HG03457 (cell line): ENCODE measurements around the gene SH3BP5L.

ENCODE experiments used
- ATAC-seq: cut with Tn5 transposase; IDR thresholded peaks from one replicate; pipeline ENCODE4 v1.9.1; 2021; ENCODE audit warnings: moderate number of reproducible peaks; ENCODE audit not compliant: unreplicated experiment

The SH3BP5L gene

GRCh38 chr1:248782416-248783141, 43.1 kb downstream of the SH3BP5L start:
- no peak for ATAC-seq

GRCh38 chr1:248779350-248779749, 46.4 kb downstream of the SH3BP5L start:
- no peak for ATAC-seq

- ATAC-seq = no peak
Observed at GRCh38 chr1:248778906-248779305, 46.8 kb downstream of the SH3BP5L start.

GRCh38 chr1:248776991-248777390, 48.7 kb downstream of the SH3BP5L start:
- ATAC-seq = no peak

DNA sequence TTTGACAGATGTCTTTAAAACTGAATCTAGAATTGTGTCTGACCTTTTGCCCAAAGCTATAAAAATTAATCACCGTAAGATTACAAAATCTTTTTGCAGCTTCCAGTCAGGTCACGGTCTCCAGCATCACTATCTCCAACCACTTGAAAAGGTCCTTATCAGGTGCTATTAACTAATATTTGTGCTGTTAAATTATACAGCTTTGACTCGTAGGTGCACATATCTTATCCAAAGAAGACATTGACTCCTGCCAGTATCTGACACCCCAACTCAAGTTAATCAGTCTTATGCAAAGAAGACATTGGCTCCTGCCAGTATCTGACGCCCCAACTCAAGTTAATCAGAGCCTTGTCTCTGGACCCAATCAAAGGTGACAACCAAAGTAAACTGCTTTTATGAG, 50.3 kb downstream of the SH3BP5L start:
- no peak for ATAC-seq
